Hepatocyte (in vitro differentiated cells): ENCODE measurements around the gene TRMT13. TPM values are rescaled to one million over a fixed set of nuclear protein-coding genes. Genes with fewer than 3 reads are reported as not detected.

Experiments
- DNase-seq: peaks from one replicate; pipeline ENCODE4 v3.0.0-alpha.2; 2016; ENCODE audit warnings: low spot score
- H2AFZ ChIP-seq: fragments of 200-600 bp; sonication (generic); 2 replicates; pipeline ENCODE4 v1.6.0; 2016; ENCODE audit warnings: antibody characterized with exemption, mild to moderate bottlenecking
- H3K27ac ChIP-seq: fragments of 200-600 bp; sonication (generic); 2 replicates; pipeline ENCODE4 v1.5.1; 2016; ENCODE audit warnings: mild to moderate bottlenecking
- H3K27me3 ChIP-seq: fragments of 200-600 bp; sonication (generic); 2 replicates; pipeline ENCODE4 v1.6.1; 2016
- H3K36me3 ChIP-seq: fragments of 200-600 bp; sonication (generic); replicated peaks from 2 replicates; pipeline ENCODE4 v1.5.1; 2016; ENCODE audit warnings: low read depth; ENCODE audit not compliant: insufficient read depth
- H3K4me1 ChIP-seq: fragments of 200-600 bp; sonication (generic); 2 replicates; pipeline ENCODE4 v1.5.1; 2016; ENCODE audit warnings: mild to moderate bottlenecking, moderate library complexity; ENCODE audit not compliant: insufficient read depth
- H3K4me2 ChIP-seq: fragments of 200-600 bp; sonication (generic); 2 replicates; pipeline ENCODE4 v1.6.0; 2016
- H3K4me3 ChIP-seq: fragments of 200-600 bp; sonication (generic); 2 replicates; pipeline ENCODE4 v1.5.1; 2016; ENCODE audit warnings: mild to moderate bottlenecking
- H3K79me2 ChIP-seq: fragments of 200-600 bp; sonication (generic); 2 replicates; pipeline ENCODE4 v1.6.0; 2017; ENCODE audit warnings: mild to moderate bottlenecking
- H3K9me2 ChIP-seq: fragments of 200-600 bp; sonication (generic); replicated peaks from 2 replicates; pipeline ENCODE4 v1.6.0; 2017; ENCODE audit warnings: mild to moderate bottlenecking; ENCODE audit not compliant: insufficient read depth
- H3K9me3 ChIP-seq: fragments of 200-600 bp; sonication (generic); 2 replicates; pipeline ENCODE4 v1.5.1; 2016; ENCODE audit warnings: low read depth, mild to moderate bottlenecking
- H4K20me1 ChIP-seq: fragments of 200-600 bp; sonication (generic); 2 replicates; pipeline ENCODE4 v1.6.0; 2016; ENCODE audit warnings: mild to moderate bottlenecking; ENCODE audit not compliant: insufficient read depth, poor library complexity, severe bottlenecking
- CTCF ChIP-seq: fragments of 200-600 bp; sonication (generic); IDR thresholded peaks from 2 replicates; pipeline ENCODE4 v1.5.1; 2016; ENCODE audit warnings: antibody characterized with exemption, mild to moderate bottlenecking; ENCODE audit not compliant: poor library complexity
- EZH2 ChIP-seq: fragments of 200-600 bp; sonication (generic); IDR thresholded peaks from 2 replicates; pipeline ENCODE4 v1.6.1; 2016; ENCODE audit warnings: antibody characterized with exemption, mild to moderate bottlenecking, borderline replicate concordance
- EZH2phosphoT487 ChIP-seq: fragments of 200-600 bp; sonication (generic); IDR thresholded peaks from one replicate; pipeline ENCODE4 v1.6.1; 2018; ENCODE audit warnings: antibody characterized with exemption, mild to moderate bottlenecking, low read depth, moderate library complexity; ENCODE audit not compliant: unreplicated experiment, severe bottlenecking
- WGBS: methylation state at CpG from one replicate; pipeline ENCODE4 v1.1.6; 2016; ENCODE audit warnings: low lambda C conversion rate; ENCODE audit errors: missing lambda C conversion rate; 5-methylcytosine and 5-hydroxymethylcytosine counted together
- polyA plus RNA-seq: library from polyadenylated mRNA; unstranded; fragments of >200 nt; fragmentation: Nextera tagmentation; extraction: Ambion mirVana; gene quantifications from 2 replicates; pipeline ENCODE4 v1.2.1, GENCODE V29; 2016
- total RNA-seq: library from RNA; depleted of rRNA; stranded (reverse); fragments of >200 nt; gene quantifications from 2 replicates; pipeline ENCODE4 v1.2.3, GENCODE V29; 2014

The TRMT13 gene
- total and polyA plus RNA-seq, 2 experiments from 2014 or later: 8.9 to 18.8 TPM

GRCh38 chr1:100090471-100090870, 42.5 kb upstream of the TRMT13 start:
- 93% methylated on average over 3 of the region's 3 CpGs for WGBS
- no peaks in the 10 kb centered on the region for H3K27me3 ChIP-seq

GRCh38 chr1:100100202-100100601, 32.8 kb upstream of the TRMT13 start:
- no peak for DNase-seq
- Histone ChIP-seq H3K4me1 (no peaks in the 10 kb centered on the region), H3K9me2 (no peaks in the 10 kb centered on the region), H3K4me2 (no peak overlapping the region), H4K20me1 (no peaks in the 10 kb centered on the region), H3K36me3 (no peaks in the 10 kb centered on the region), H3K9me3 (no peaks in the 10 kb centered on the region), H3K27me3 (no peaks in the 10 kb centered on the region), H2AFZ (no peak overlapping the region), H3K79me2 (no peaks in the 10 kb centered on the region), H3K27ac (no peak overlapping the region), H3K4me3 (no peak overlapping the region)
- WGBS: 95% methylated on average over 1 of the region's 1 CpG
- TF ChIP-seq EZH2 (no peak), CTCF (no peak), EZH2phosphoT487 (no peak)

More at GRCh38 chr1:100090471-100090870, 42.5 kb upstream of the TRMT13 start:
- Histone ChIP-seq H3K4me3 (no peak overlapping the region), H4K20me1 (no peaks in the 10 kb centered on the region), H3K79me2 (no peaks in the 10 kb centered on the region), H3K4me1 (no peaks in the 10 kb centered on the region), H2AFZ (no peak overlapping the region), H3K36me3 (no peaks in the 10 kb centered on the region), H3K9me2 (no peaks in the 10 kb centered on the region), H3K27ac (no peak overlapping the region), H3K4me2 (no peak overlapping the region), H3K9me3 (no peaks in the 10 kb centered on the region)
- no peak for TF ChIP-seq CTCF
- no peak for TF ChIP-seq EZH2
- no peak for TF ChIP-seq EZH2phosphoT487
- DNase-seq: no peak

GRCh38 chr1:100101564-100101963, 31.4 kb upstream of the TRMT13 start:
- DNase-seq: no peak
- Histone ChIP-seq H3K9me3 (no peaks in the 10 kb centered on the region), H2AFZ (no peak overlapping the region), H3K36me3 (no peaks in the 10 kb centered on the region), H3K79me2 (no peaks in the 10 kb centered on the region), H3K9me2 (no peaks in the 10 kb centered on the region), H3K4me3 (no peak overlapping the region), H3K4me1 (no peaks in the 10 kb centered on the region), H3K4me2 (no peak overlapping the region), H3K27me3 (no peaks in the 10 kb centered on the region), H3K27ac (no peak overlapping the region), H4K20me1 (no peaks in the 10 kb centered on the region)
- TF ChIP-seq EZH2 (no peak), EZH2phosphoT487 (no peak), CTCF (no peak)
- WGBS: 98% methylated on average over 2 of the region's 2 CpGs

GRCh38 chr1:100107696-100108095, 25.3 kb upstream of the TRMT13 start:
- no peak for TF ChIP-seq CTCF
- TF ChIP-seq EZH2: no peak
- TF ChIP-seq EZH2phosphoT487: no peak
- H3K4me1 ChIP-seq: no peaks in the 10 kb centered on the region
- H3K9me2 ChIP-seq: no peaks in the 10 kb centered on the region
- H3K9me3 ChIP-seq: no peaks in the 10 kb centered on the region
- no peaks in the 10 kb centered on the region for H4K20me1 ChIP-seq
- H3K27me3 ChIP-seq: no peaks in the 10 kb centered on the region
- WGBS: 97% methylated on average over 4 of the region's 4 CpGs
- no peak overlapping the region for H3K27ac ChIP-seq
- H2AFZ ChIP-seq: no peak overlapping the region
- DNase-seq: no peak
- no peak overlapping the region for H3K4me3 ChIP-seq
- H3K79me2 ChIP-seq: no peaks in the 10 kb centered on the region
- H3K36me3 ChIP-seq: no peaks in the 10 kb centered on the region
- no peak overlapping the region for H3K4me2 ChIP-seq
